Keratinocyte (primary cell): ENCODE results near the gene TTC4.

ENCODE experiments used
- CTCF ChIP-seq, 3 experiments: IDR thresholded peaks in 1 of 3; conservative IDR thresholded peaks in 1 of 3; optimal IDR thresholded peaks in 1 of 3; 2 replicates in 2 of 3; 3 replicates in 1 of 3; pipeline versions ENCODE3 to v1.5.1; 2011; ENCODE audit warnings: low read length in 3 of 3, mild to moderate bottlenecking in 3 of 3, moderate library complexity in 2 of 3, control low read depth in 1 of 3, inconsistent platforms in 1 of 3; ENCODE audit not compliant: insufficient read depth in 2 of 3; ENCODE audit errors: extremely low read depth in 1 of 3
- EZH2 ChIP-seq: IDR thresholded peaks from one replicate; pipeline ENCODE4 v1.6.1; 2012; ENCODE audit warnings: inconsistent platforms, mild to moderate bottlenecking, low read length, moderate library complexity

DNA sequence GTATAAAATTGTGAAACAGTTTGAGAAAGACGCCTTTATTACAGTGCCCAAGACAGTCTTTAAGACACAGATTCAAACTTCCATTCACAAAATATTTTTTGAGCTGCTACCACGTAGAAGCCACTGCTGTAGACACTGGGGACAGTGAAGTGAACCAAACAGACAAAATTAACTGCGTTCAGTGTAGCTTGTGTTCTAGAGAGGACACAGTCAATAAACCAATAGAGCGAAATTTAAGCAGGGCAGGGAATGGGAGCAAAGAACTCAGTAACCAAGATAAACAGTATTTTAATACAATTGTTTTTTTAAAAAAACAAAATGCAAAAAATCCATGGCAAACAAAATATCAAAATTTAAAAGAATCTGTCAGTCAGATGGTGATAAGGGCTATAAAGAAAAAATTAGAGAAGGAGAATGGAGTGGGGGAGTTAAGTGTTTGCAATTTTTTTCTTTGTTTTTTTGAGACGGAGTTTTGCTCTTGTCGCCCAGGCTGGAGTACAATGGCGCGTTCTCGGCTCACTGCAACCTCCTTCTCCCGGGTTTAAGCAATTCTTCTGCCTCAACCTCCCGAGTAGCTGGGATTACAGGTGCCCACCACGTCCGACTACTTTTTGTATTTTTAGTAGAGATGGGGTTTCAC, 49.4 kb downstream of the TTC4 start:
- no peak for TF ChIP-seq CTCF (optimal IDR thresholded peaks at IDR 0.05 in 1 of 3, IDR thresholded peaks at IDR 0.05 in 1 of 3, conservative IDR thresholded peaks at IDR 0.05 in 1 of 3; ENCODE audit: extremely low read depth in 1 of 3, insufficient read depth in 2 of 3, low read length in 3 of 3)
- no peak for TF ChIP-seq EZH2
